Stimulated activated CD8-positive, alpha-beta memory T cell treated with anti-CD3 and anti-CD28 coated beads, Interleukin-15, amount 100 ng/mL, for 4 hours (primary cell): ENCODE results near the gene SDHD.
"Not testable (repeated sequence)": the region's sequence is repeated elsewhere in the genome, so short reads cannot be mapped to it uniquely, and the experiment has no call there.

ENCODE experiments used
- DNase-seq, 2 donors: peaks; one replicate each; pipeline ENCODE4 v3.0.0-alpha.2; 2020; ENCODE audit warnings: low read depth in 2 of 2

Gene SDHD

DNA sequence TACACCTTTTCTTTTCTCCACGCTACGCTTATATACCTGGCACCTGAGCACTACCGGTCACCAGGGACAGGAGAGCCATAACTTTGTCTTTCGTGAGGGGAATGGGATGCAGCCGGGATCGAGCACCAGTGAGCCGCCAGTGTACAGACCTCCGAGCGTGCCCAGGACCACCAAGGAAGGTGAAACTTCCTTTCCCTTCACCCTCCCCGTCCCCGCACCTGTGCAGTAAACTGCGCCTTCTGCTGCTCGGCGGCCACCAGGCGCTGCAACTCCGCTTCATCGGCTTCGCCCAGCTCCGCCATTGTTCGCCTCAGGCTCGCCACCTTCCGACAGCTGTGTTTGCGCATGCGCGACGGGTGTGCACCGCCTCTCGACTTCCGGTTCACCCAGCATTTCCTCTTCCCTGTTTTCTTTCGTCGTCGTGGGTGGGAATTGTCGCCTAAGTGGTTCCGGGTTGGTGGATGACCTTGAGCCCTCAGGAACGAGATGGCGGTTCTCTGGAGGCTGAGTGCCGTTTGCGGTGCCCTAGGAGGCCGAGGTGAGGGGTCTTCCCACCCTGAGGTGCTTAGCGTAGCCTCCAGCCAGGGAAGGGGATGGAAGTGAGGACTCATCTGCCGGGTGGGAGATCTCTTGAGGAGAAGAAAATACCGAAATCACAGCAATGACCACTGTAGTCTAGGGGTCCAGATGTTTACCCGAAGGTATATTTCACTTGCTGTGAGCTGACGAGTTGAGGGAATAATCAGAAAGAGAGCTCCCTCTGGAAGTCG is at the start of gene SDHD, which contains the start of gene TIMM8B:
Gene SDHD (plus strand): TSS at position 452 of the 770 bp plus-strand sequence. CDS start 35 bp downstream, at position 487.
Gene TIMM8B (minus strand): TSS at position 335 of the 770 bp plus-strand sequence. CDS start 33 bp downstream, at position 302.
- peak; percentile 89 to 91 for DNase-seq

DNA sequence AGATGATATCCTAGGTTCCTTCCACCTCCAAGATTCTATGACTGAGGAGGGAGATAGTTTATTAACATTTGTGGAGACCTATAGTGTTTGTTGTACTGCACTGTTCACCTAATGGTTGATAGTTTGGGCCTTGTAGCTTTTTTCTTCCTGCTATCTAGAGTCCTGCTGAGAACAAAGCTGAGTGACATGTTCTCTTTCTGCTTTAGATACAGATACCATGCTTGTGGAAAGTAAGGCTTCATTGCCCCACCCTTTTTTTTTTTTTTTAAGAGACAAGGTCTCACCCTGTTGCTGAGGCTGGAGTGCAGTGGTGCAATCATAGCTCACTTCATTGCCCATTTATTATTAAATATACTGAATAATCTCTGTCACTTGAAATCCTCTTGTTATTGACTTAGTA is 49.1 kb upstream of the SDHD start:
- no peak for DNase-seq

DNA sequence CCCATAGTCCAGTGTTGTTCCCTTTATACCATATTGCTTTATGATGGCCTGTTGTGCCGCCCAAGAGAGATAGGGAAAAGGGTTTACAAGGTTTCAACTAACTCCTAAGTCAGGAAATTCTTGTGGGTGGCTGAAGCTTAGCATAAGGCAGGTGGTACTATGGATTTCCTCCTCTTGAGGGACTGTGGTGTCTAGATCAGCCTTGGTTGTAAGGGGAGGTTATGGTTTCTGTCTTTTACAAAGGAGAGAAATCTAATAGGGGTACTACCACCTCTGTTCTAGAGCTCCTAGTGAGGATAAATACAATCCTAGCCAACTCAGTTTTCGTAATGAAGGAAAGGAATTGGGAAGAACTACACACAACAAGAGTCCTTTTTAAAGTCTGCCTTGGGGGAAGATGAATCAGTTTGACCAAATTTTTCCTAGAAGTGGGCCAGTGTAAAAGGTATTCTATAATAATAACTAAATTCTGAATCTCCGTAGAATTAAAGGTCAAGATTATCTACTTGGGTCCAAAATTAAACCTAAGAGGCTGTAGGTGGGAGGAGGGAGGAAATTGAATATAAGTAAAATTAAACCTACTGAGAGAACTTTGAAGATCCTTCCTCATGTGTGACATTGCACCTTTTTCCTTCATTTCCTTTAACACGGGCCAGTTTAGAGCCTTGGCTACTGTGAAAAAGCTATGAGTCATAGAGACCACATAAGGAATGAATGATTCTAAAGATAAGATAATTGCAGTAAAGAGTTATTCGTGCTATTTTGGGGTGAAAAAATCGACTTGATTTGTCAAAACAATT is 44.3 kb upstream of the SDHD start:
- no peak for DNase-seq

DNA sequence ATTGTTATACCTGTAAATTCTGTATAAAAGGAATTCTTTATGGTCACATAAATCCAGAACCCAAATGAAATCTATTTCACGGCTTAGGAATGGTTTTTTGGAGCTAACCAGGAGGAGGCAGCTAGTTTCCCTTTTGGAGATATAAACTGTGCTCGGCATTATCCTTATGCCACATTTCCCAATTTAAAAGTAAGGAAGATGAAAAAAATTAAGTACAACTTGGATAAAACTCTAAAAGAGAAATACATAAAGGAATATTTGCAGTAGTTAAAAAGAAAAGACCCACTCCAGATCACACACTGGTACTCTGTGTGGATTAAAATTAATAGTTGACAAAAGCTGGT is 43.7 kb upstream of the SDHD start:
- no peak for DNase-seq

DNA sequence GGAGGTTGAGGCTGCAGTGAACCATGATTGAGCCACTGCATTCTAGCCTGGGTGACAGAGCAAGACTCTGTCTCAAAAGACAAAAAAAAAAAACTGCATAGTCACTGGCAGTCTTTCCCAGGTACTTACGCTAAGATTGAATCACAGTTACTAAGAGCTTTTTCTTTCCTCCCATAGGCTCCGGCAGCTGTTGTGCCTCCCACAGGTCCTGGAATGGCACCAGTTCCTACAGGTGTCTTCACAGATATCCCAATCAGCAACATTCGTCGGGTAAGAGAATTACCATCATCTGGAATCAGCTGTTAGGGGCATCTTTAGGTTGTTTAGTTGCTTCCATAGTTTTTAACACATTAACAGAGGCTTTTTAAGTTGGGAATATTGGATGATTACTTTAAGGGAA is 41.7 kb upstream of the SDHD start:
- no peak for DNase-seq

DNA sequence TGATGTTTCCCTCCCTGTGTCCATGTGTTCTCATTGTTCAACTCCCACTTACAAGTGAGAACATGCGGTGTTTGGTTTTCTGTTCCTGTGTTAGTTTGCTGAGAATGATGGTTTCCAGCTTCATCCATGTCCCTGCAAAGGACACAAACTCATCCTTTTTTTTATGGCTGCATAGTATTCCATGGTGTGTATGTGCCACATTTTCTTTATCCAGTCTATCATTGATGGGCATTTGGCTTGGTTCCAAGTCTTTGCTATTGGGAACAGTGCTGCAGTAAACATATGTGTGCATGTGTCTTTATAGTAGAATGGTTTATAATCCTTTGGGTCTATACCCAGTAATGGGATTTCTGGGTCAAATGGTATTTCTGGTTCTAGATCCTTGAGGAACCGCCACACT is 40.0 kb upstream of the SDHD start:
- DNase-seq, result not testable (repeated sequence)

DNA sequence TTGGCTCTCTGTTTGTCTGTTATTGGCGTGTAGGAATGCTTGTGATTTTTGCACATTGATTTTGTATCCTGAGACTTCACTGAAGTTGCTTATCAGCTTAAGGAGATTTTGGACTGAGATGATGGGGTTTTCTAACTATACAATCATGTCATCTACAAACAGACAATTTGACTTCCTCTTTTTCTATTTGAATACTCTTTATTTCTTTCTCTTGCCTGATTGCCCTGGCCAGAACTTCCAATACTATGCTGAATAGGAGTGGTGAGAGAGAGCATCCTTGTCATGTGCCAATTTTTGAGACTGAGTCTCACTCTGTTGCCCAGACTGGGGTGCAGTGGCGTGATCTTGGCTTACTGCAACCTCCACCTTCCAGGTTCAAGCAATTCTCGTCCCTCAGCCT is 38.4 kb upstream of the SDHD start:
- not testable (repeated sequence) for DNase-seq

DNA sequence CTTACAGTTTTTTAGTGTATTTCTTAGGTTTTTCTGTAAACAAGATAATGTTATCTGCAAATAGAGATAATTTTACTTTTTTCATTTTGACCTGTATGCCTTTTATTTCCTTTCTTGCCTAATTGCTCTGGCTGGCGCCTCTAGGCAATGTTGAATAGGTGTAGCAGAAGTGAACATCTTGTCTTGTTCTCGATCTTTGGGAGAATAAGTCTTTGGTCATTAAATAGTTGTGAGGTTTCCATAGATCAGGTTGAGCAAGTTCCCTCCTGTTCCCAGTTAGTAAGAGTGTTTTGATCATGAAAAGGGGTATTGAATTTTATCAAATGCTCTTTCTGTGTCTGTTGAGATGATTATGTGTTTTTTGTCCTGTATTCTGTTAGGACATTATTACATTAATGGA is 36.9 kb upstream of the SDHD start:
- DNase-seq, result no peak

DNA sequence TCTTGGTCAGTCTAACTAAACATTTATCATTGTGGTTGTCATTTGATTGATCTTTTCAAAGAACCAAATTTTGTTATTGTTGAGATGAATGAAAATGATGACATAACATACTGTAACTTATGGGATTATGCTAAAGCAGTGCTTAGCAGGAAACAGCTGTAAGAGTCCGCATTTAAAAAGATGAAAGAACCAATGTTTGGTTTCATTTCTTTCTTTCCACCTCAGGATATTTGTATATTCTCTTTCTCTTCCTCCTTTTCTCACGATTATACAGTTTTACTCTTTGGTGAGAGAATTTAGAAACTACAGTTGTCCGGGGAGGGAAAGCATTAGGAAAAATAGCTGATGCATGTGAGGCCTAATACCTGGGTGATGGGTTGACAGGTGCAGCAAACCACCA is 36.0 kb upstream of the SDHD start:
- no peak for DNase-seq

DNA sequence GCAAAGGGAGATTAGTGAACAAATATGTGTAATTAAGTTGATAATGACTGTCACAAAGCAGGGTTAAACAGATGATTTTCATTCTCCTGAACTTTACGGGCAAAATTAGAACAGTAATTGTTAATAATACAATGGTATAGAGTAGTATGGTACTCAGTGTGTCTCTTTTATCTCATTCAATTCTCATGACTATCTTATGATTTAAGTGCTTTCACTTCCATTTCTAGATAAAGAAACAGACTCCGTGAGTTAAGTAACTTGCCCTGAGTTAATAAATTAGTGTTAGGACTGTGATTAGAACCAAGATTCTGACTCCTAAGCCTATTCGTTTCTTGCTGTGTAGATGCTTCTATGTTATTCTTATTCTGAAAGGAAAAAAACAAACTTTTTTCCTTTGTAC is 34.9 kb upstream of the SDHD start:
- no peak for DNase-seq

DNA sequence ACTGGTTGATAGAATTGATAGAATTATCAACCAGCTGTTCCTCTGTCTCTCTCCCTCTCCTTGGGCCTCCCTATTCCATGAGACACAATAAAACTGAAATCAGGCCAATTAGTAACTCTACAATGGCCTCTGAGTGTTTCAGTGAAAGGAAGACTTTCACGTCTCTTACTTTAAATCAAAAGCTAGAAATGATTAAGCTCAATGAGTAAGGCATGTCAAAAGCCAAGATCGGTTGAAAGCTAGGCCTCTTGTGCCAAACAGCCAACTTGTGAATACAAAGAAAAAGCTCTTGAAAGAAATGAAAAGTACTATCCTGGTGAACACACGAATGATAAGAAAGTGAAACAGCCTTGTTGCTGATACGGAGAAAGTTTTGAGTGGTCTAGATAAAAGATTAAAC is 29.5 kb upstream of the SDHD start:
- no peak for DNase-seq

DNA sequence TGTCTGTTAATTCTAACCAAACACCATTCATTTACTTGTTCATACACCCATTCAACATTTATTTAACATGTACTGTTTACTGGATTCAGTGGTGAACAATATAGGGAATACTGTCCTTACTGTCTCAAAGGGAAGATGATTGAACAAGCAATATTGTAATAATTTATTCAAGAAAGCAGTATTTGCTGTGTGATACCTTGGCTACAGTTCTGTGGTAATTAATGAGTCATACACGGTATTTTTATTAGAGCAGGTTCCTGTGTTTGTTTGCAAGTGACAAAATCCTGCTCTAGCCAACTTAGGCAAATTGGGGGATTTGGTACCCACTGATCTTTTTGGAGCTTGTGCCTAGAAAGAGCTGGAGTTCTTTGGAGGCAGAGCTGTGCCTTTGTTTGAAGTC is 28.6 kb upstream of the SDHD start:
- DNase-seq, result no peak

DNA sequence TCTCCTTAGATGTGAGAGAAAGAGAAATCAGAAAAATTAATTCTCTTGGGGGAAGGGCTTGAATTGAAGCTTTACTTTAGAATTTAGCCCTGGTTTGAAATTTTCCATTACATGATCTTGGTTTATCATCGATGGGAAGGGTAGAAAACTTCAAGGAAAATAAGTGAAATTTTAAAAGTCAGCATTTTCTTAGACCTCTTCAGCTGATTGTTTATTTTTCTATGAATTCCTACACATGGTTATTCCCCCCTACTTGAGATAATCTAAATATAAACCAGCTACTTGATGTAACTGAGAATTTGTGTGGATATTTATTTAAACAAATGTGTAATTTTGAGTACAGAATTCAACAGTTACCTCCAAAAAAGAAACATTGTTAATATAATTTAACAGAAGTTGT is 23.8 kb upstream of the SDHD start:
- DNase-seq, result no peak

DNA sequence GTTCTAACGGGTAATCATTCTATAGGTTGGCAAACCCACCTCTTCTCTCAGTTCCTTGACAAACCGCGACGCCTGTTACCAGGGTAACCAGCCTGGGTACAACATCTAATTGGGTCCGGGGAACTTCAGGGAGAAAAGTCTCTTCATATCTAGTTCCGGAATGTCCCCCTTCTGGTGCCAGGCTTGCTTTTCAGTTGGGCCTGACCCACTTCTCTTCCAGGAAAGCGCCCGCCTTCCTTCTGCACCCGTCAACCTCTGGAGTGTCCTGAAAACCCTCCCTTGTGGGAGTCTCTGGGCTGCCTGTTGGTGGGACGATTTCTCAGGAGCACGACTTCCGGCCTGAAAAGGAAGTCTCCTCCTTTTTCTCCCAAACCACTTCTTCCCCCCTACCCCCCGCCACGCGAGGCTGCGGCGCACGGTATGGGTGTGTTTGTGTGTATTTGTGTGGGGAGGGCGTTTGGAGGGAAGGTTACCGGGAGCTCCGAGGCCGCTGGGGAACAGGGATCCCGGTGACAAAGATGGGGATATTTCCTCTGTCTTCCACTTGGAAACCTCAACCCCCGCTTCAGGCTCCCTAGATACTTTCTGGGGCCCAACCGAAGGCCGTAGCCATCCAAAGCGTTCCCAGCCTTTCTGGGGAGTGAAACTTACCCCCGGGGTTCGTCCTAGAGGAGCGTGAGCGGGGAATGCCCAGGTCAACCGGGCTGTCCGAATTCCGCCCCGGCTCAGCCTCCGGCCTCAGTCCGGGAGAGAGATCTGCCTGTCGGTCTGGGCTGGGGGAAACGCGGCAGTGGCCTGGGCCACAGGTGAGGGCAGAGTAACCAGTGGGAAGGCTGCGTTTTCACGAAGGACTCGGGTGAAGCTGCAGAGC is 12.5 kb upstream of the SDHD start, which contains the start of the genes NKAPD1 and PIH1D2:
Gene NKAPD1 (plus strand): TSS at position 359 of the 871 bp plus-strand sequence. CDS start 1,276 bp downstream, outside the sequence.
Gene PIH1D2 (minus strand): TSS at position 77 of the 871 bp plus-strand sequence. CDS start 843 bp downstream, outside the sequence.
- peak; percentile 58 to 72 for DNase-seq

DNA sequence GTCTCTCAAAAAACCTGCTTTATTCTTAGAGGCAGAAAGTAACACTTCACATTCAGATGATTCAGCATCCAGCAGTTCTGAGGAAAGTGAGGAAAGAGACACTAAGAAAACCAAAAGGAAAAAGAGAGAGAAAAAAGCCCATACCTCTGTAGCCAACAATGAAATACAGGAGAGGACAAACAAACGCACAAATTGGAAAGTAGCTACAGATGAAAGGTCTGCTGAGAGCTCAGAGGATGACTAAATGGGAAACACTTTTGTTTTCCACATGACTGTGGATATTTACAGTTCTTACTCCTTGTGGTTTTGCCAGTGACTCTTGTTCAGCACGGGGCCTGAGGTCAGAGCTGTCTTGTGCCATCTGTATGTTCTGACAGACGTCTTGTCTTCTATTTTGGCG is 3.9 kb upstream of the SDHD start:
- no peak for DNase-seq

DNA sequence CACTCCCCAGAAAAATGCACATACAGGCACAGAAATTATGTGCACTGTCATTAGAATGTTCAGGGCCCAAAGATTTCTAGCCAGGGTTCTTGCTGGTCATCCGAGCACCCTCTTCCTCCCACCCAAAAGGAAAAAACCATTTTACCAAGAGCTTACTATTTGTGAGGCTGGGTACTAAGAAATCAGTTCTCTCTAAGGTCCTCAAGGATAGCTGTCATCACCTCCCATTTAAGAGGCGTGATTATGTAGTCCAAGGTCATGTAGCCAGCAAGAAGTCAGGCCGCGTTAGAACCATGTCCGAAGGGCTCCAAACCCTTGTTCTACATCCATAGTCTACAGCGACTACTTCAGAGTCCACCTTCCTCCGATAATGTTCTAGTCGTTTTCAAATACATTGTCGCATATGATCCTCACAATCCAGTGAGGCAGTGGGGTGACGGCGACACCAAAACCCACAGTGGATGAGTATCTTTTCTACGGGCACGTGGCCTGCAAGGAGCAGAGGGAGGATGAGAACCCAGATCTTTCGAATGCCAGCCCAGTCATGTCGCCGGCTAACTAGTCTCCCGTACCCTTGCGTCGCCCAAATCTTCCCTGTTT is 751 bp upstream of the SDHD start:
- DNase-seq, result peak in 1 of 2 donors; percentile 2

DNA sequence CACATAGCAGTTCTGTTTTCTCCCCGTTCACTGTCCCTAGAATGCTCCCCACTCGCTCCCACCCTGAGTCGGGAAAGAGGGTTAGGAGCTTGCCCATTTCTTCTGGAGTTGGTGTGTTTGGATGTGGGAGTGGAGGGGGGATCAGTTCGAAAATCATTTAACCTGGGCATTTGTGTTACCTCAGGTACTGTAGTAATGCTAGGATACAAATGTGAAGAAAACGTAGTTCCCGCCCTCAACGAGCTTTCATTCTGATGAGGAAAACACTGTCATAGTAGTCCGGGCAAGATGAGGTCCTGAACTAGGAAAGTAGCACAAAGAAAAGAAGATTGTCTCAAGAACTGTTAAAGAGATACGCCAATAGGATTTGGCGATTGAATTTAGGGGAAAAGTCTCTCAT is 539 bp downstream of the SDHD start:
- DNase-seq, result no peak

DNA sequence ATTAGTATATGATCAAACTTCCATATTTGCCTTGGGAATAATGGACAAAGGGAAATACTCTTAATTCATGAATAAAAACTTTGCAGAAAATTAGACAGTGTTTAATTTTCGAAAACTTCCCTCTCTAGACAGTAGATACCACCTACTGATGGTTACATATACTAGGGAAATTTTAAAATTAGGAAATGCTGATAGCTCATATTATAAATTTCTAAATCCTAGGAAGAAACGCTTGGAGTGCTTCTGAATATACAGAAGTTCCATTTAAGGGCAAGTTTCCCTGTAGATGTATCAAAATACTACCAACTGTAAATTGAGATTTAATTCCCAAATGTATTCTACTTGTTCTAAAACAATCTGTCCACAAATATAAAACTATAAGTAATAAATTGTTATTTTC is 8.6 kb downstream of the SDHD start:
- not testable (repeated sequence) for DNase-seq

DNA sequence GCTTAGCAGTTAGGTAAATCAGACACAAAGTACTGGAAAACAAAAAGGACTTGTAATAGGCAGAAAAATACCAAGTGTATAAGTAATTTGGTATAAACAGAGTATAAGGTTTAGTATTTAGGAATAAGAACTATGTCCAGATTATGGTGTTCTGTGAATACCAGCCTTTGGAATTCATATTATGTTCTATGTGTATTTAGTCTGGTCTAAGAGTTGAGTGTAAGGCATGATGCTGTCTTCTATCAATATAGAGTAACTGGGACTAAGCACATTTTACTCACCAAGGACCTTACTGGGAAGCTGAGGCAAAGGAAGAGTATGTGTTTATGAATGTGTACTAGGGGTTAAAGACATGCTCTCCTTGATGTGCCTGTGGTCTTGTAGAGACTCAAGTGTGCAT is 9.5 kb downstream of the SDHD start:
- DNase-seq, result no peak

DNA sequence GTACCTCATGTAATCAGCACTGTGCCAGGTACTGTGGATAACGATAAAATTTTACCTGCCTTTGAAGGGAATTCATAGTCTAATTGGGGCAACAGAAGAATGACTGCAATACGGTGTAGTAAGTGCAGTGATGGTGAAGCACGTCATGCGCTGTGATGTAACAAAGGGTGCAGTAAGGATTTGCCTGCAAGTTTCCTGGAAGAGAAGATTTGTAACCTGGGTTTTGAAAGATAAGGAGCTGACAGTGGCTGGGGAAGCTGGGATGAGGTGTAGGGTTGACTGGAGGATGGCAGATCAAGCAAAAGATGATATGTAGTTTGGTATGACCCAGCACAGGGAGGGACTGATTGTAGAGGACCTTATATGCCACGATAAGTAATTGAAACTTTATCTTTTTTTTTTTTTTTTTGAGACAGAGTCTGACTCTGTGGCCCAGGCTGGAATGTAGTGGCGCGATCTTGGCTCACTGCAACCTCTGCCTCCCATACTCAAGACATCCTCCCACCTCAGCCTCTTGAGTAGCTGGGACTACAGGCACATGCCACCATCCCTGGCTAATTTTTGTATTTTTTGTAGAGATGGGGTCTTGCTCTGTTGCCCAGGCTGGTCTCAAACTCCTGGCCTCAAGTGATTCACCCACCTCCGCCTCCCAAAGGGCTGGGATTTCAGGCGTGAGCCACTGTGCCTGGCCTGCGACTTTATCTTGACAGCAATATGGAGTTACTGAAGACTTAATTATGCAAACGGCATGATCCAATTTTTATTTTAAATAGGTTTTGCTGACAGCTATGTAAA is 11.3 kb downstream of the SDHD start:
- DNase-seq, result no peak

DNA sequence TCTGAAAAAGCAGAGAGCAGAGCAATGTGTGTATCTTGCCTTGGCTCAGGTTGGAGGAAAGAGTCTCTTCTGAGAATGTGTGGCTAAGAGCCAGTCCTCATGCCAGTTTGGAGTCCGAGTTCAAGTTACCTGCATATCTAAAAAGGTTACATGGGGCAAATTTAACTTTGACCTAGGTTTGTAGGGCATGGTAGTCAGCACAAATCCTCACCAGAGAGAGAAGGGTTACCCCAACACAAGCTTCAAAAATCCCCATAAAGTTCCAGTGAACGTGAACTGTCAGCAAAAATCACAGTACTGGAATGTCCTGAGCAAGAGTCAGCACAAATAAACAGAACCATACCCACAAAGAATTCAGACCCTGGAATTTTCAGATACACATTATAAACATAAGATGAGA is 13.8 kb downstream of the SDHD start:
- no peak for DNase-seq
